IMR-90 (cell line): ENCODE results near the gene VAC14. TPM values are rescaled to one million over a fixed set of nuclear protein-coding genes. Genes with fewer than 3 reads are reported as not detected.

ENCODE experiments used
- ATAC-seq: fragments of 200-7000 bp; cut with Tn5 transposase; 2 replicates; pipeline ENCODE4 v1.9.1; 2020; ENCODE audit warnings: low read depth, mild to moderate bottlenecking, moderate library complexity
- BruUV-seq: library from RNA; stranded (reverse); fragments of 400-500 nt; replicated peaks from 2 replicates; lab custom pipeline; 2021; lab: Mats Ljungman, UMichigan
- CTCF ChIA-PET: fragments of 300-600 bp; formaldehyde crosslinking; extraction: SDS; loops from one replicate; lab custom pipeline; 2021; ENCODE audit warnings: antibody characterized with exemption; lab: Yijun Ruan, JAX
- POLR2A ChIA-PET: fragments of 300-600 bp; sonication (Branson Sonifier 250); formaldehyde crosslinking; loops from one replicate; lab custom pipeline; 2022; ENCODE audit warnings: antibody characterized with exemption; ENCODE audit not compliant: unreplicated experiment; lab: Charles Lee
- DNase-seq: peaks from one replicate; pipeline ENCODE4 v3.0.0; 2013
- H2AFZ ChIP-seq: replicated peaks from 2 replicates; pipeline ENCODE3; 2013; ENCODE audit warnings: low read length, mild to moderate bottlenecking; ENCODE audit not compliant: poor library complexity
- H2AK5ac ChIP-seq: 2 replicates; pipeline ENCODE4 v1.6.1; 2013; ENCODE audit warnings: low read depth, low read length, inconsistent platforms
- H2AK9ac ChIP-seq: replicated peaks from 2 replicates; pipeline ENCODE3; 2013; ENCODE audit warnings: mild to moderate bottlenecking, low read depth, low read length, moderate library complexity; ENCODE audit not compliant: poor library complexity
- H2BK120ac ChIP-seq: 2 replicates; pipeline ENCODE4 v1.6.1; 2013; ENCODE audit warnings: low read depth, low read length, inconsistent platforms
- H2BK15ac ChIP-seq: 3 replicates; pipeline ENCODE4 v1.6.1; 2013; ENCODE audit warnings: low read depth, low read length, inconsistent platforms
- H2BK20ac ChIP-seq: 2 replicates; pipeline ENCODE4 v1.6.1; 2013; ENCODE audit warnings: low read depth, mild to moderate bottlenecking, inconsistent platforms, low read length, moderate library complexity
- H2BK5ac ChIP-seq: 2 replicates; pipeline ENCODE4 v1.6.1; 2013; ENCODE audit warnings: mild to moderate bottlenecking, low read depth, low read length, inconsistent platforms; ENCODE audit not compliant: poor library complexity, severe bottlenecking
- H3K14ac ChIP-seq: replicated peaks from 2 replicates; pipeline ENCODE4 v1.6.1; 2013; ENCODE audit warnings: low read depth, low read length, inconsistent platforms
- H3K18ac ChIP-seq: 2 replicates; pipeline ENCODE4 v1.6.1; 2013; ENCODE audit warnings: low read depth, low read length, control low read depth
- H3K23ac ChIP-seq: 2 replicates; pipeline ENCODE4 v1.6.1; 2013; ENCODE audit warnings: low read depth, low read length, inconsistent platforms
- H3K27ac ChIP-seq: 2 replicates; pipeline ENCODE4 v1.5.1; 2013; ENCODE audit warnings: mild to moderate bottlenecking, control low read depth, low read length; ENCODE audit not compliant: insufficient read depth
- H3K27me3 ChIP-seq: 2 replicates; pipeline ENCODE4 v1.6.1; 2013; ENCODE audit warnings: low read length; ENCODE audit not compliant: control insufficient read depth, insufficient read depth
- H3K36me3 ChIP-seq: 2 replicates; pipeline ENCODE4 v1.6.1; 2013; ENCODE audit warnings: low read length, mixed read lengths; ENCODE audit not compliant: control insufficient read depth, insufficient read depth
- H3K4ac ChIP-seq: 2 replicates; pipeline ENCODE4 v1.6.1; 2013; ENCODE audit warnings: low read depth, low read length, inconsistent platforms
- H3K4me1 ChIP-seq: 2 replicates; pipeline ENCODE4 v1.6.1; 2013; ENCODE audit warnings: low read length, mixed read lengths; ENCODE audit not compliant: control insufficient read depth, insufficient read depth
- H3K4me2 ChIP-seq: 2 replicates; pipeline ENCODE4 v1.6.1; 2013; ENCODE audit warnings: low read depth, mild to moderate bottlenecking, control low read depth, low read length, moderate library complexity
- H3K4me3 ChIP-seq: 2 replicates; pipeline ENCODE4 v1.5.1; 2013; ENCODE audit warnings: low read depth, mild to moderate bottlenecking, control low read depth, low read length, moderate library complexity; ENCODE audit not compliant: insufficient read depth
- H3K56ac ChIP-seq: 2 replicates; pipeline ENCODE4 v1.6.1; 2013; ENCODE audit warnings: low read length, inconsistent platforms; ENCODE audit not compliant: insufficient read depth; ENCODE audit errors: extremely low read depth
- H3K79me1 ChIP-seq, 2 experiments: 2 replicates each; pipeline ENCODE4 v1.6.1; 2013; ENCODE audit warnings: low read length in 2 of 2, inconsistent platforms in 1 of 2, low read depth in 1 of 2
- H3K9ac ChIP-seq: 2 replicates; pipeline ENCODE4 v1.6.1; 2013; ENCODE audit warnings: low read depth, low read length, control low read depth
- H3K9me1 ChIP-seq: 2 replicates; pipeline ENCODE4 v1.6.1; 2013; ENCODE audit warnings: low read length, inconsistent platforms; ENCODE audit not compliant: insufficient read depth
- H3K9me3 ChIP-seq: 2 replicates; pipeline ENCODE4 v1.6.1; 2013; ENCODE audit warnings: low read length; ENCODE audit not compliant: control insufficient read depth, insufficient read depth
- H4K20me1 ChIP-seq: 2 replicates; pipeline ENCODE4 v1.6.1; 2013; ENCODE audit warnings: low read length, inconsistent platforms; ENCODE audit not compliant: insufficient read depth
- H4K5ac ChIP-seq: 2 replicates; pipeline ENCODE4 v1.6.1; 2013; ENCODE audit warnings: mild to moderate bottlenecking, low read depth, low read length, control low read depth
- H4K8ac ChIP-seq, 2 experiments: 2 replicates each; pipeline ENCODE4 v1.6.1; 2013; ENCODE audit warnings: low read depth in 2 of 2, low read length in 2 of 2, control low read depth in 1 of 2, inconsistent platforms in 1 of 2
- H4K91ac ChIP-seq: 2 replicates; pipeline ENCODE4 v1.6.1; 2013; ENCODE audit warnings: low read depth, low read length, inconsistent platforms; ENCODE audit not compliant: insufficient read depth
- CEBPB ChIP-seq: IDR thresholded peaks from 2 replicates; pipeline ENCODE4 v1.6.1; 2012; ENCODE audit warnings: low read depth, low read length, improper control_type of control experiment
- FOS ChIP-seq: fragments of 150-350 bp; IDR thresholded peaks from 2 replicates; pipeline ENCODE4 v1.6.1; 2016; ENCODE audit warnings: low read depth, low read length
- MAZ ChIP-seq: IDR thresholded peaks from 2 replicates; pipeline ENCODE4 v1.6.1; 2012; ENCODE audit warnings: low read depth, mild to moderate bottlenecking, low read length, improper control_type of control experiment, moderate library complexity, borderline replicate concordance
- RFX5 ChIP-seq: IDR thresholded peaks from 2 replicates; pipeline ENCODE4 v1.8.0; 2012; ENCODE audit warnings: low read depth, mild to moderate bottlenecking, low read length, moderate library complexity
- WGBS, 2 experiments: methylation state at CpG; one replicate each; pipeline versions ENCODE4 v1.1.5 to v1.1.7; 2013; ENCODE audit warnings: missing lambda C conversion rate in 2 of 2; ENCODE audit not compliant: insufficient read length in 1 of 2; ENCODE audit errors: extremely low coverage in 2 of 2; 5-methylcytosine and 5-hydroxymethylcytosine counted together
- dilution Hi-C: fragments of 300-500 bp; cut with HindIII; formaldehyde crosslinking; loops from one replicate; pipeline ENCODE4 v1.14.3; 2018; ENCODE audit warnings: low sequenced_read_pairs; ENCODE audit not compliant: unreplicated experiment
- in situ Hi-C: fragments of 300-500 bp; cut with MboI; formaldehyde crosslinking; loops from 3 replicates; pipeline ENCODE4 v1.14.3; 2019; ENCODE audit warnings: low sequenced_read_pairs, inconsistent platforms, mixed read lengths
- intact Hi-C: fragments of 100-400 bp; cut with micrococcal nuclease; formaldehyde crosslinking; loops from 2 replicates; pipeline ENCODE4 v1.10.0; 2022
- polyA plus RNA-seq, 3 experiments: library from polyadenylated mRNA; depleted of rRNA; stranded (reverse); fragments of >200 nt; gene quantifications; 2 replicates each; pipeline ENCODE4 v1.2.3, GENCODE V29; 2012; ENCODE audit warnings: low replicate concordance in 1 of 3
- total RNA-seq: library from RNA; depleted of rRNA; stranded (reverse); fragments of >200 nt; gene quantifications from 2 replicates; pipeline ENCODE4 v1.2.3, GENCODE V29; 2012
- TF ChIP-seq, protein P1 (sequence below): conservative IDR thresholded peaks from 2 replicates; pipeline ENCODE4 v1.5.1; 2012; ENCODE audit warnings: mild to moderate bottlenecking, low read depth, low read length, improper control_type of control experiment
- TF ChIP-seq, protein P2 (sequence below): fragments of 150-350 bp; IDR thresholded peaks from 2 replicates; pipeline ENCODE4 v1.6.1; 2017; ENCODE audit warnings: mild to moderate bottlenecking, antibody characterized with exemption, low read length, low read depth
- TF ChIP-seq, protein P3 (sequence below): fragments of 150-350 bp; IDR thresholded peaks from 2 replicates; pipeline ENCODE4 v1.6.1; 2016; ENCODE audit warnings: low read depth, mild to moderate bottlenecking, low read length, moderate library complexity, borderline replicate concordance

The VAC14 gene
- total and polyA plus RNA-seq, 2 of the 4 experiments (the other 2 are of a cell fraction) = 21.1 to 40.2 TPM

DNA sequence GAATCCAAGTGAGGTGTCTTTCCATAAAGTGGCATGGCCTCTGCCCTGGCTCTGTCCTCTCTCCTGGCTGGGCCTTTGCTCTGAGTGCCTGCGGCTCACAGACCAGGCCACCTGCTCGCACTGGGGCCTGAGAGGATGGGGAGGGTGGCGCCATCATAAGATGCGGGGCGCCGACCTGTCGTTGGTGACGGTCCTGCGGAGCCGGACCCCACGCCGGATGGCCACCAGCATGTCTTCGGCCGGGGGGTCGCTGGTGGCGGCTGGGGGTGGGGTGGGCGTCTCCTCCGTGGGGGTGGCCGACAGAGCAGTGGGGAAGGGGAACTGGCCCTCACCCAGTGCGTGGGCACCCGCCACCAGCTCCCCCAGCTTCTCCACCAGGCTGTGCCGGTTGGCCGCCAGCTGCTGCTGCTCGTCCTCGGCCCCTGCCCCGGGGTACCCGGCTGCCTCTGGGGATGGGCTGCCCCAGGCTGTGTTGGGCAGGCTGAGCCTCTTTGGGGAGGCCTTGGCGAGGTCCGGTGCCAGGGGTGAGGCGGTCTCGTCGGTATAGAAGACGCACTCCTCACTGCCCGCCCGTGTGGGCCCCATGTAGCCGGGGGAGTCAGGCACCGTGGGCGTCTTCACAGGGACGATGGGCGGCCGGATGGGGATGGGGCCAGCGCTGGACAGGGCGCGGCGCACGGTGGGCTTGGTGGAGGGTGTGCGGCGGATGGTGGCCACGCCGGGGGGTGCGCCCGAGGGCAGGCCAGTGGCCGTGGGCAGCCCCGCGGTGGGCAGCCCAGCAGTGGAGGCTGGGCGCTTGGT, 137.2 kb downstream of the VAC14 start (continued):
- TF ChIP-seq, protein P1, sequence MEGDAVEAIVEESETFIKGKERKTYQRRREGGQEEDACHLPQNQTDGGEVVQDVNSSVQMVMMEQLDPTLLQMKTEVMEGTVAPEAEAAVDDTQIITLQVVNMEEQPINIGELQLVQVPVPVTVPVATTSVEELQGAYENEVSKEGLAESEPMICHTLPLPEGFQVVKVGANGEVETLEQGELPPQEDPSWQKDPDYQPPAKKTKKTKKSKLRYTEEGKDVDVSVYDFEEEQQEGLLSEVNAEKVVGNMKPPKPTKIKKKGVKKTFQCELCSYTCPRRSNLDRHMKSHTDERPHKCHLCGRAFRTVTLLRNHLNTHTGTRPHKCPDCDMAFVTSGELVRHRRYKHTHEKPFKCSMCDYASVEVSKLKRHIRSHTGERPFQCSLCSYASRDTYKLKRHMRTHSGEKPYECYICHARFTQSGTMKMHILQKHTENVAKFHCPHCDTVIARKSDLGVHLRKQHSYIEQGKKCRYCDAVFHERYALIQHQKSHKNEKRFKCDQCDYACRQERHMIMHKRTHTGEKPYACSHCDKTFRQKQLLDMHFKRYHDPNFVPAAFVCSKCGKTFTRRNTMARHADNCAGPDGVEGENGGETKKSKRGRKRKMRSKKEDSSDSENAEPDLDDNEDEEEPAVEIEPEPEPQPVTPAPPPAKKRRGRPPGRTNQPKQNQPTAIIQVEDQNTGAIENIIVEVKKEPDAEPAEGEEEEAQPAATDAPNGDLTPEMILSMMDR = no peak

DNA sequence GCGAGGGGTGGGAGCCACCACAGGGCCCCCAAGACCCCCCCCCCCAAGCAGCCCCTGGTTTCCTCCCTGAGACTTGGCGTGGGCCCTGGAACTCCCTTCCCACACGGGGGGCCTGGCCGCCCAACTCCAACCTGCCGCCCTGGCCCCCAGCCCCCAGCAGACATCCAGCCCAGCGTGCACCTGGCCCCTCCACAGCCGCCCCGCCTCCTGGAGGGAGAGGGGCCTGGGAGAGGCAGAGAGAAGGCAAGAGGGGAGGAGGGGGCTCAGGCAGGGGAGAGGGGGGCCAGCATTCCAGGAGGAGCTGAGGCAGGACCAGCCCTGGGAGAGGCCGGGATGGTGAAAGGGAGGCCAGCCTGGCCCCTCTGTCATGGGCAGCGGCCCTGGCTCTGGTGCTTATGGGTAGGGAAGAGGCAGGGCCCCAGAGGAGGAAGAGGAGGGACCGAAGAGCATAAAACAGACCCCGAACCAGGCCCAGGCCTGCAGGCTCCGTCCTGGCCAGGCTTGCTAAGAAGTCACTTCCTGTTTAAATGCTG, 137.9 kb downstream of the VAC14 start:
- Histone ChIP-seq H3K18ac (no peak overlapping the region), H4K91ac (no peak overlapping the region), H3K4me1 (peaks cover 3% of the 10 kb centered on the region; the same call in 1 of the 2 replicates), H4K8ac (no peak overlapping the region), H2BK5ac (no peak overlapping the region), H2BK15ac (no peak overlapping the region), H3K36me3 (peaks cover 53% of the 10 kb centered on the region), H3K14ac (no peak overlapping the region), H2BK20ac (no peak overlapping the region), H3K27me3 (no peaks in the 10 kb centered on the region), H3K27ac (no peak overlapping the region), H3K9me3 (no peaks in the 10 kb centered on the region), H3K79me1 (peaks cover 4 to 45% of the 10 kb centered on the region in 2 experiments), H3K4me3 (no peak overlapping the region), H3K56ac (no peak overlapping the region), H2AK5ac (no peak overlapping the region), H2BK120ac (no peak overlapping the region), H4K5ac (no peak overlapping the region), H2AFZ (no peak overlapping the region), H2AK9ac (no peak overlapping the region), H3K9ac (no peak overlapping the region), H3K9me1 (no peaks in the 10 kb centered on the region), H3K23ac (no peak overlapping the region), H3K4me2 (no peak overlapping the region), H4K20me1 (peaks cover 64% of the 10 kb centered on the region), H3K4ac (no peak overlapping the region)
- no peak for ATAC-seq
- in situ Hi-C loops = no loop called here
- no peak for DNase-seq
- WGBS, 2 experiments = 63% methylated on average over 2 of the region's 13 CpGs; no CpG with 5 or more reads in 1 of the 2 experiments
- BruUV-seq = no TSS peak
- TF ChIP-seq RFX5 (no peak), CEBPB (no peak), FOS (no peak), MAZ (no peak)
- TF ChIP-seq, protein P2, sequence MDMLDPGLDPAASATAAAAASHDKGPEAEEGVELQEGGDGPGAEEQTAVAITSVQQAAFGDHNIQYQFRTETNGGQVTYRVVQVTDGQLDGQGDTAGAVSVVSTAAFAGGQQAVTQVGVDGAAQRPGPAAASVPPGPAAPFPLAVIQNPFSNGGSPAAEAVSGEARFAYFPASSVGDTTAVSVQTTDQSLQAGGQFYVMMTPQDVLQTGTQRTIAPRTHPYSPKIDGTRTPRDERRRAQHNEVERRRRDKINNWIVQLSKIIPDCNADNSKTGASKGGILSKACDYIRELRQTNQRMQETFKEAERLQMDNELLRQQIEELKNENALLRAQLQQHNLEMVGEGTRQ = no peak
- TF ChIP-seq, protein P3, sequence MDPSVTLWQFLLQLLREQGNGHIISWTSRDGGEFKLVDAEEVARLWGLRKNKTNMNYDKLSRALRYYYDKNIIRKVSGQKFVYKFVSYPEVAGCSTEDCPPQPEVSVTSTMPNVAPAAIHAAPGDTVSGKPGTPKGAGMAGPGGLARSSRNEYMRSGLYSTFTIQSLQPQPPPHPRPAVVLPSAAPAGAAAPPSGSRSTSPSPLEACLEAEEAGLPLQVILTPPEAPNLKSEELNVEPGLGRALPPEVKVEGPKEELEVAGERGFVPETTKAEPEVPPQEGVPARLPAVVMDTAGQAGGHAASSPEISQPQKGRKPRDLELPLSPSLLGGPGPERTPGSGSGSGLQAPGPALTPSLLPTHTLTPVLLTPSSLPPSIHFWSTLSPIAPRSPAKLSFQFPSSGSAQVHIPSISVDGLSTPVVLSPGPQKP = no peak
- TF ChIP-seq, protein P1 = no peak
- intact Hi-C loops = no loop called here
- CTCF ChIA-PET = no interaction called here
- dilution Hi-C loops = no loop called here
- POLR2A ChIA-PET = no interaction called here
